ENCODE measurements around the gene CCNQ.

CCNQ gene

DNA sequence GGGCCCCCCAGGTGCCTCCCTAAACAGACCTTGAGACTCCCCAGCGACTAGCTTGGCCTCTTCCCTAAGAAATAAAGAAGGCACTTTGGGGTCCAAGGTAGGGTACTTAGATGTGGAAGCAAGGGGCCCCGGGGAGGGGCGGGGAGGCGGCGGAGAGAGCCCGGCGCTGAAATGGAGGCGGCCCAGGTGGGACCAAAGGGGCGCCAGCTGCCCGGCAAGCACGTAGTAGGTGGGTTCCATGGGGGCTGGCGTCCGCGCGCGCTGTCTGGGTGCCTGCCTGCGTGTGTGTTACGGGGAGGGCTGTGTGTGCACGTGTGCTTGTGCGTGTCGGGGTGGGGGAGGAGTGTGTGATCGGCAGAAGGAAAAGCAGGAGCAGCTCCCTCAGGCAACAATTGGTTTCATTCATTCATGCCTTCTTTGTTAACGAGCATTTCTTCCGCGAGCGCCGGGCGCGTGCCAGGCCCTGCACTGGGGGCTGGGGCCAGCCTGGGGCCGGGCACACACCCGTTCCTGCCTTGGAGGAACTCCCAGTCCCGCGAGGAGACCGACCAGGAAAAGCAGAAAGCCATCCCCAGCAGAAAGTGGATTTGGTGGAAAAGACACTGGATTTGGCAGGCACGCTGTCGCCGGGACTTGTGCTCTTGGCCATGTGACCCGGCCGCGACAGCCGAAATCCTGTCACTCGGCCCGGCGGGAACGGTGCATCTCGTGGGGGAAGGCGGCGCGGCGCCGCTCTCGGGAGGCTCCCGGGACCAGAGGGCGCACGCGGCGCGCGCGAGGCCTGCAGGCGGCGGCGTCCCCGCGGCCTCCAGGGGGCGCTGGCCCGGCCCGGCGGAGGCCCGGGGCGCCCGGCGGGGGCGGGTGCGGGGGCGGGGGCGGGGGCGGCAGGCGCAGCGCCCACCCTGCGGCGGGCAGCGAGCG is 44.8 kb upstream of the CCNQ start:
- Histone ChIP-seq H3K27ac (replicated peaks) (no peak overlapping the region), H3K27me3 (ENCODE audit: insufficient read depth, poor library complexity, severe bottlenecking) (peaks cover 50% of the 10 kb centered on the region), H3K4me3 (replicated peaks; ENCODE audit: insufficient read depth, low read length) (no peak overlapping the region)
- DNase-seq (ENCODE audit: low read depth in 1 of 2, low spot score in 1 of 2) = no peak
- TF ChIP-seq POLR2AphosphoS5 (IDR thresholded peaks at IDR 0.05; ENCODE audit: low read depth) (no peak), SPI1 (IDR thresholded peaks at IDR 0.05; ENCODE audit: borderline replicate concordance, low read depth) (no peak), GABPA (IDR thresholded peaks at IDR 0.05; ENCODE audit: low read depth) (no peak)
- TF ChIP-seq, protein P1, sequence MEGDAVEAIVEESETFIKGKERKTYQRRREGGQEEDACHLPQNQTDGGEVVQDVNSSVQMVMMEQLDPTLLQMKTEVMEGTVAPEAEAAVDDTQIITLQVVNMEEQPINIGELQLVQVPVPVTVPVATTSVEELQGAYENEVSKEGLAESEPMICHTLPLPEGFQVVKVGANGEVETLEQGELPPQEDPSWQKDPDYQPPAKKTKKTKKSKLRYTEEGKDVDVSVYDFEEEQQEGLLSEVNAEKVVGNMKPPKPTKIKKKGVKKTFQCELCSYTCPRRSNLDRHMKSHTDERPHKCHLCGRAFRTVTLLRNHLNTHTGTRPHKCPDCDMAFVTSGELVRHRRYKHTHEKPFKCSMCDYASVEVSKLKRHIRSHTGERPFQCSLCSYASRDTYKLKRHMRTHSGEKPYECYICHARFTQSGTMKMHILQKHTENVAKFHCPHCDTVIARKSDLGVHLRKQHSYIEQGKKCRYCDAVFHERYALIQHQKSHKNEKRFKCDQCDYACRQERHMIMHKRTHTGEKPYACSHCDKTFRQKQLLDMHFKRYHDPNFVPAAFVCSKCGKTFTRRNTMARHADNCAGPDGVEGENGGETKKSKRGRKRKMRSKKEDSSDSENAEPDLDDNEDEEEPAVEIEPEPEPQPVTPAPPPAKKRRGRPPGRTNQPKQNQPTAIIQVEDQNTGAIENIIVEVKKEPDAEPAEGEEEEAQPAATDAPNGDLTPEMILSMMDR (IDR thresholded peaks at IDR 0.05; ENCODE audit: insufficient read depth, low read length) = no peak
- TF ChIP-seq, protein P2, sequence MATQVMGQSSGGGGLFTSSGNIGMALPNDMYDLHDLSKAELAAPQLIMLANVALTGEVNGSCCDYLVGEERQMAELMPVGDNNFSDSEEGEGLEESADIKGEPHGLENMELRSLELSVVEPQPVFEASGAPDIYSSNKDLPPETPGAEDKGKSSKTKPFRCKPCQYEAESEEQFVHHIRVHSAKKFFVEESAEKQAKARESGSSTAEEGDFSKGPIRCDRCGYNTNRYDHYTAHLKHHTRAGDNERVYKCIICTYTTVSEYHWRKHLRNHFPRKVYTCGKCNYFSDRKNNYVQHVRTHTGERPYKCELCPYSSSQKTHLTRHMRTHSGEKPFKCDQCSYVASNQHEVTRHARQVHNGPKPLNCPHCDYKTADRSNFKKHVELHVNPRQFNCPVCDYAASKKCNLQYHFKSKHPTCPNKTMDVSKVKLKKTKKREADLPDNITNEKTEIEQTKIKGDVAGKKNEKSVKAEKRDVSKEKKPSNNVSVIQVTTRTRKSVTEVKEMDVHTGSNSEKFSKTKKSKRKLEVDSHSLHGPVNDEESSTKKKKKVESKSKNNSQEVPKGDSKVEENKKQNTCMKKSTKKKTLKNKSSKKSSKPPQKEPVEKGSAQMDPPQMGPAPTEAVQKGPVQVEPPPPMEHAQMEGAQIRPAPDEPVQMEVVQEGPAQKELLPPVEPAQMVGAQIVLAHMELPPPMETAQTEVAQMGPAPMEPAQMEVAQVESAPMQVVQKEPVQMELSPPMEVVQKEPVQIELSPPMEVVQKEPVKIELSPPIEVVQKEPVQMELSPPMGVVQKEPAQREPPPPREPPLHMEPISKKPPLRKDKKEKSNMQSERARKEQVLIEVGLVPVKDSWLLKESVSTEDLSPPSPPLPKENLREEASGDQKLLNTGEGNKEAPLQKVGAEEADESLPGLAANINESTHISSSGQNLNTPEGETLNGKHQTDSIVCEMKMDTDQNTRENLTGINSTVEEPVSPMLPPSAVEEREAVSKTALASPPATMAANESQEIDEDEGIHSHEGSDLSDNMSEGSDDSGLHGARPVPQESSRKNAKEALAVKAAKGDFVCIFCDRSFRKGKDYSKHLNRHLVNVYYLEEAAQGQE (IDR thresholded peaks at IDR 0.05; ENCODE audit: insufficient replicate concordance, low read depth) = no peak

DNA sequence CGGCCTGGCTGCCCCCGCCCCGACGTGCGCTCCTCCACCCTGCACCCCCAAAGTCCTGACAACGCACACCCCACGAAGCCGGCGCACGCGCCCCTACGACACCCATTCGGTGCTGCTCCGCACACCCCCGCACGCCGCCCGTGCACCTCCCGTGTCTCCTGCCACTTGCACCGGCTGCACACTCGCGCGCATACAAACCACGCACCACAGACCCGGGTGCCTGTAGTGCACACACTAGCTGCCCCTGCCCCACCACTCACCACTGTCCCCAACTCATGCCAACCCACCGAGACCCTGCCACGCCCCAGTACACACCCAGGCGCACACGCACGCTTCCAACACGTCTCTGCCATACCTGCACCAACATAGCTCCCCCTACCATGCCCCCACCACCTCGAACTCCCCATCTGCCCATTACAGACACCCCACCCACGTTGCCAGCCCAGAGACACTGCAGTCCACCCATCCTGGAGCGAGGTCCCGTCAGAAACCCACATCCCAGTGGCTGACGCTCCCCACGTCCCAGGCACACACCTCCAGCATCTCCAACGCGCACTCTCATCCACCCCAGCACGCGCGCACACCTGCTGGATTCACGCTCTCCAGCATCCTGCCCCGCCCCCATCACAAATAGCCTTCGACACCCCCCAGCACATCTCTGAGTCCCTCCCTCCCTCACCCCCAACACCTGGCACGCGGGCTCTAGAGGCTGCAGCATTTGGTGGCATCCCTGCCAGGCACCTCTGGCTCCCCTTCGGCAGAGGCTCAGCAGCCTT is 43.9 kb upstream of the CCNQ start:
- no peak overlapping the region for H3K4me3 ChIP-seq (replicated peaks; ENCODE audit: insufficient read depth, low read length)
- TF ChIP-seq POLR2AphosphoS5 (IDR thresholded peaks at IDR 0.05; ENCODE audit: low read depth) = no peak
- TF ChIP-seq GABPA (IDR thresholded peaks at IDR 0.05; ENCODE audit: low read depth) = no peak
- H3K27ac ChIP-seq (replicated peaks) = no peak overlapping the region
- DNase-seq (ENCODE audit: low read depth in 1 of 2, low spot score in 1 of 2) = no peak
- peaks cover 50% of the 10 kb centered on the region for H3K27me3 ChIP-seq (ENCODE audit: insufficient read depth, poor library complexity, severe bottlenecking)

DNA sequence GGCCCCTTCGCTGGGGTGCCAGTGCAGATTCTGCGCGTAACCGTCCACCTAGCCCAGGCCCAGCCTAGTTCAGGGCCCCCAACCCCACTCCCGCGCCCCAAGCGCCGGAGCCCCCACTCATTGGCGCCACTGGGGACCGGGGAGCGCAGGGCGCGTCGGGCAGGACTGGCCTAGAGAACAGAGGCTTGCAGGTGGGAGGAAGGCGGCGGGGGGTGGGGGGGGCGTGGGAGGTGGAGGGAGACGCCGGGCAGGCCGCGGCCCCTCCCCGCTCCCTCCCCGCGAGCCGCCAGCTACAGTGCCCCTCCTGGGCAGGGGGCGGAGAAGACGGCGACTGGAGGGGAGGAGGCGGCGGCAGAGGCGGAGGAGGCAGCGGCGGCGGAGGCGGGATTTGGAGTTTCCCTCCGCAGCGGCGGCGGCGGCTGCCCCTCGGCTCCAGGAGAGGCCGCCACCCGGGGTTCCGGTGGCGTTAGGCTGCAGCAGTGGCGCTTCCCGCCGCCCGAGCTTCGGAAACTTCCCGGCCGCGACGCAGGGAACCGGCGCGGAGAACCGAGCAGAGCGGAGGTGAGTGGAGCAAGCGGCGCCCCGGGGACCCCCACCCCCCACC is 43.2 kb upstream of the CCNQ start:
- no peak for TF ChIP-seq GABPA (IDR thresholded peaks at IDR 0.05; ENCODE audit: low read depth)
- TF ChIP-seq, protein P1 (IDR thresholded peaks at IDR 0.05; ENCODE audit: insufficient read depth, low read length) = no peak
- TF ChIP-seq, protein P2 (IDR thresholded peaks at IDR 0.05; ENCODE audit: insufficient replicate concordance, low read depth) = no peak
- no peak for TF ChIP-seq POLR2AphosphoS5 (IDR thresholded peaks at IDR 0.05; ENCODE audit: low read depth)
- TF ChIP-seq SPI1 (IDR thresholded peaks at IDR 0.05; ENCODE audit: borderline replicate concordance, low read depth) = no peak
- DNase-seq (ENCODE audit: low read depth in 1 of 2, low spot score in 1 of 2) = no peak
- H3K27ac ChIP-seq (replicated peaks) = no peak overlapping the region
- H3K27me3 ChIP-seq (ENCODE audit: insufficient read depth, poor library complexity, severe bottlenecking) = peaks cover 45% of the 10 kb centered on the region
- H3K4me3 ChIP-seq (replicated peaks; ENCODE audit: insufficient read depth, low read length) = no peak overlapping the region

DNA sequence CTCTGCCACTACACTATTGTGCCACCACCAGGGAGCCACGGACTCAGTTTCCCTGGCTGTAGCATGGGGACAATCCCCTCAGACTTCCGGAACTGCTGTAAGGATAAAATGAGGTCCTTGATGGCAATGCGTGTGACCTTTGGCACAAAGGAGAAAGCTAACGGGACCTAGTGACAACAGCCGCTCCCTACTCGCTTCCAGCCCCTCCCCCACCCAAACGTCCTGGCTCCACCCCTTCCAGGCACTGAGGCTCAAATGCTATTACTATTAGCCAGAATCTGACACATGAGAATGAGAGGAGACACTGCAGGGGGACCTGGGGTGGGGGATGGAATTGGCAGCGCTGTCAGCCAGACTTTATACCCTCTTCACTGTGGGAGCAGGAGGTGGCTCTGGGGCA is 42.7 kb upstream of the CCNQ start:
- DNase-seq (ENCODE audit: low read depth in 1 of 2, low spot score in 1 of 2) = no peak
- H3K27me3 ChIP-seq (ENCODE audit: insufficient read depth, poor library complexity, severe bottlenecking) = peaks cover 43% of the 10 kb centered on the region

More for the DNA sequence above, 42.7 kb upstream of the CCNQ start:
- no peak overlapping the region for H3K4me3 ChIP-seq (replicated peaks; ENCODE audit: insufficient read depth, low read length)
- no peak for TF ChIP-seq SPI1 (IDR thresholded peaks at IDR 0.05; ENCODE audit: borderline replicate concordance, low read depth)
- no peak for TF ChIP-seq POLR2AphosphoS5 (IDR thresholded peaks at IDR 0.05; ENCODE audit: low read depth)
- TF ChIP-seq GABPA (IDR thresholded peaks at IDR 0.05; ENCODE audit: low read depth) = no peak
- H3K27ac ChIP-seq (replicated peaks) = no peak overlapping the region
